ENCODE results near the gene SFTPD. TPM values are rescaled to one million over a fixed set of nuclear protein-coding genes. Genes with fewer than 3 reads are reported as not detected.

SFTPD gene
- total and polyA plus RNA-seq, 2 of the 8 experiments (the other 6 are each of a cell fraction or from before 2014, with no cell fraction given) = 0.21 to 0.54 TPM

DNA sequence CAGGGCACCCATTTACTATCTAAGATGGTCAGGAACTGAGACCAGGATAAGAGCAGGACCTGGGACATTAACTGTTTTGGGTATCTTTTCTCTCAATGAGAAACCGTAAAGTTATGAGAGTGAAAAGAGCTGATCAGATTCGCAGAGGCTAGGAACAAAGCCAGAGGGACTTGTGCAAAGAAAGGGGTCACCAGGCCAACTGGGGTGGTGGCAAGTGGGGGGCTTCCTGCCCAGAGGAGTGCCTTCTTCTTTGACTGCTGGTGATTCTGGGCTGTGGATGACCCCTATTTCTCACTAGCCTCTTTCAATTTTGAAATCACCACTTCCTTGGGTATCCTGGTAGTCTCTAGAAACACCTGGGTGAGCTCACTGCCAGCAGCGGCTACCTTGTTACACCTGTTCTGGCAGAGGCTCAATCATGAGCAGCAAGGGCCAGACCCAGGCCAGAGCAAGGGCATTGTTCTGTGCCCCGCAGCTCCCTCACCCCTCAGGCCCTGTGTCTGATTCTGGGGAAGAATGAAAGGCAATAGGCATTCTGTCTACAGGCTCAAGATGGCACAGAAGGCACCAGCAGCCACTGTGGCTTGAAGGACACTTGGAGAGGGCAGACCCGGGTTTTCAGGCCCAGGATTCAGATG, 999 bp downstream of the SFTPD start (continued):
- TF ChIP-seq GABPA (IDR thresholded peaks at IDR 0.05; ENCODE audit: borderline replicate concordance, insufficient read depth, low read length) (no peak), TBP (IDR thresholded peaks at IDR 0.05; ENCODE audit: low read depth, low read length) (no peak)
- TF ChIP-seq, protein P1, sequence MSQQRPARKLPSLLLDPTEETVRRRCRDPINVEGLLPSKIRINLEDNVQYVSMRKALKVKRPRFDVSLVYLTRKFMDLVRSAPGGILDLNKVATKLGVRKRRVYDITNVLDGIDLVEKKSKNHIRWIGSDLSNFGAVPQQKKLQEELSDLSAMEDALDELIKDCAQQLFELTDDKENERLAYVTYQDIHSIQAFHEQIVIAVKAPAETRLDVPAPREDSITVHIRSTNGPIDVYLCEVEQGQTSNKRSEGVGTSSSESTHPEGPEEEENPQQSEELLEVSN (IDR thresholded peaks at IDR 0.05) = no peak
